Stromal cell of bone marrow (primary cell): ENCODE results near the gene CCSER1.
"Not testable (repeated sequence)": the region's sequence is repeated elsewhere in the genome, so short reads cannot be mapped to it uniquely, and the experiment has no call there.

Source experiments
- DNase-seq: peaks from one replicate; pipeline ENCODE4 v3.0.0-alpha.2; 2012; ENCODE audit warnings: low read depth

CCSER1 gene

GRCh38 chr4:91064157-91064853 is 937.1 kb downstream of the CCSER1 start:
- DNase-seq = no peak

- no peak for DNase-seq
Observed at GRCh38 chr4:91065117-91065516, 937.9 kb downstream of the CCSER1 start.

- DNase-seq = no peak
Observed at GRCh38 chr4:91070736-91071135, 943.5 kb downstream of the CCSER1 start.

DNA sequence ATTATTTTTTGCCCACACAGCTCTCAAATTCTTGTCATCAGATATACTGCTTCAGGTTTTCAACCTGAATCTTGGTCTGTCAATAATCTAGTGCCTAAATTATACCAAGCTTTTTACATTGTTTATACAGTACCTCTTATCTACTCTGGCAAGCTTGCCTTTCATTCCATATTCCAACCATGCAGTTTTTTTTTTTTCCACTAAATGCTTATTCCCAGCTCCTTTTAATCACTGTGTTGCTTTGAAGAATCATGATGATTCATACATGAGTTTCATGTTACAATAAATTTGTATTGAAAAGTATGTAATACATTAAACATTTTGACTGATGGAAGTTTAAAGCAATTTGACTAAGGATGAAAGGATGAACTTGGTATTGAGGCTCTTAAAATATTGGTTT is 949.0 kb downstream of the CCSER1 start:
- DNase-seq = no peak

GRCh38 chr4:91085961-91086360 is 958.8 kb downstream of the CCSER1 start:
- DNase-seq = no peak

GRCh38 chr4:91087743-91088142 is 960.5 kb downstream of the CCSER1 start:
- no peak for DNase-seq

DNA sequence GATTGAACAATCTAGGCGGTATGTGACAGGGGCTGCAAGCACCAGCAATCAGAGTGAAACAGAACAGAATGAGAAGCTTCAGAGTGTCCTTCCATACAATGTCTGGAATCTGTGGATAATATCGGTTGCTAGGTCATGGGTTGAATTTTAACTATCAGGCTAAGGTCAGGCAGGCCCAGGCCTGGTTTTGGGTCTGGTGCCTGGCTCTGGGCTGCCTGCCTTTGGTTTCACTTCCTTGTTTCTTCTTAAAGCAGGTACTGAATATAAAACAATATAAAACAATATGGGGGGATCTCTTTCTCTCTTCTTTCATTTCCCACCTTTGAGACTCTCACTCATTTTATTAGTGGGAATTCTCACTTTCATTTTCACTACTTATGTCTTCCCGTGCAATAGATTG is 962.0 kb downstream of the CCSER1 start:
- no peak for DNase-seq

DNA sequence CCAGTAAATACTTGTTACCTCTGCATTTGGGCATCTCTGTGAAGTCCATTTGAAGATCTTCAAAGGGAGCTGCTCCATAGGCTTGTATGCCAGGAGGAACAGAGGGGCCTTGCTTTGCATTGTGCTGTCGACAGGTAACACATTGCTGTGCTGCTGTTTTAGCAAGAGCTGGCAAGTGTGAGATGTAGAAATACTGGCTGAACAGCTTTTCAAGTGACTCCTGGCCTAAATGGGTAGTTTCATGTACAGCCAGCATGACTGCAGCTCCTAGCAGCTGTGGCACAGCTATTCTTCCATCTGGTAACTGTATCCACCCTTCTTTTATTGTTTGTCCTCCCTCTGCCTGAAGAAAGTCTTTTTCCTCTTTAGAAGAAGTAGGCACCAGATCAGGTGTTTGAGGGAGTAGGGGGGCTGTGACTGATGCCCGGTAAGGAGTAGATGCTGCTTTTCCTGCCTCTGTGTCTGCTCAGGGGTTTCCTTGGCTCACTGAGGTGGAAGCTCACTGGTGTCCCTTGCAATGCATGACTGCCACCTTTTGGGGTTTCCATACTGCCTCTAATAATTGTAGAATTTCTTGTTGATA is 965.3 kb downstream of the CCSER1 start:
- no peak for DNase-seq

DNA sequence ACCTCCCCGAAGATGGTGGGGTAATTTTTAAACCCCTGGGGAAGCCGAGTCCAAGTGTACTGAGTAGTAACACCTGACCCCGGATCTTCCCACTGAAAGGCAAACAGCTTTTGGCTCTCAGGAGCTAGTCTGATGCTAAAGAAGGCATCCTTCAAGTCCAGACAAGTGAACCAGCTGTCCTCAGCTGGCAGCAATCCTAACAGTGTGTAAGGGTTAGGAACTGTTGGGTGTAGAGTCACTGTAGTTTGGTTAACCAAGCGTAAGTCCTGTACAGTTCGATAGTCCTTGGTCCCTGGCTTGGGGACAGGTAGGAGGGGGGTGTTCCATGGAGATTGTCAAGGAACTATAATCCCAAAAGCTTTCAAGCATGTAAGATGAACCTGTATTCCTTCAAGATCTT is 967.0 kb downstream of the CCSER1 start:
- DNase-seq = not testable (repeated sequence)

- DNase-seq = no peak
Observed at GRCh38 chr4:91099666-91100065, 972.5 kb downstream of the CCSER1 start.

GRCh38 chr4:91108751-91109150 is 981.6 kb downstream of the CCSER1 start:
- no peak for DNase-seq

- no peak for DNase-seq
Observed at GRCh38 chr4:91111556-91111955, 984.4 kb downstream of the CCSER1 start.

DNA sequence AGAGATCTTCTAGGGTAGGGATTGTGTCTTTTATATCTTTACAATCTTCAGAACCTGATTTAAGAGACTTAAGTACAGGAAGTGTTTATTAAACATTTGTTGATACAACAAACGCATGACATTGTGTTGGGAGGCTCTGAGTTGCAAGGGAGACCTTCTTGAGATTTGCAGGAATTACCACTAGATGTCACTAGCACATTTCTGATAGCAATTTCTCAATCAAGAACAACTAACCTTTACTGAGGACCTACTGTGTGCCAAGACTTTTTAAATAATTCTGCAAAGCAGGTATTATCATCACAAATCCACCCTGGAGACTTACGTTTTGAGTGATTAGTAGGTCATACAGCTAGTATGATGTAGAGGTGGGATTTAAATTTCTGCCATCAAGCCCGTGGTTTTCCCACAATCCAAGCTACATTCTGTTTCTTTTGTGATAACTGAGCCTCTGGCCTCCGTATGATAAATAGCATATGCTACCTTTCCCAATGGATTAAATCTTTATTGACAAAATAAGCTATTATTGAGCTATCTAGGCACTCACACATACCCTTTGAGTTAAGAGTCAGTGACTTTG is 986.0 kb downstream of the CCSER1 start:
- DNase-seq = no peak

- no peak for DNase-seq
Observed at GRCh38 chr4:91114386-91114785, 987.2 kb downstream of the CCSER1 start.

DNA sequence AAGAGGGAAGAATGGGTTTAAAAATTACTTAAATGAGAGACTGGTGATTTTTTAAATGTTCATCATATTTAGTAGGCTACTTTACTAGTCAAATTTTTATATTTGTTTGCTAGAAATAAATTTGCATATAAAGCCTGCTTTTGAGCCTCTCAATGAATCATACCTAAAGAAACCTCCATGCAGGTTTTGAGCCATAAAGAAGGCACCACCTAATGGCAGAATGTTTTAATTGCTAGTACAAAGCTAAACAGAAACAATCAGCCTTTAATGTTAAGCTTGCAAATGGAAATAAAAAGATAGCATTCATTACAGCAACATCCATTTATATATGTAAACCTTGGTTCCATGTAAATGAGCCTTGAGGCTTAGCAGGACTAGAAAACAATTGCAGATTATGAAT is 989.7 kb downstream of the CCSER1 start:
- no peak for DNase-seq

- no peak for DNase-seq
Observed at GRCh38 chr4:91118597-91118996, 991.4 kb downstream of the CCSER1 start.

GRCh38 chr4:91123742-91124141 is 996.5 kb downstream of the CCSER1 start:
- DNase-seq = no peak

- no peak for DNase-seq
Observed at GRCh38 chr4:91127192-91127591, 1000.0 kb downstream of the CCSER1 start.

- no peak for DNase-seq
Observed at GRCh38 chr4:91127831-91128230, 1000.6 kb downstream of the CCSER1 start.

DNA sequence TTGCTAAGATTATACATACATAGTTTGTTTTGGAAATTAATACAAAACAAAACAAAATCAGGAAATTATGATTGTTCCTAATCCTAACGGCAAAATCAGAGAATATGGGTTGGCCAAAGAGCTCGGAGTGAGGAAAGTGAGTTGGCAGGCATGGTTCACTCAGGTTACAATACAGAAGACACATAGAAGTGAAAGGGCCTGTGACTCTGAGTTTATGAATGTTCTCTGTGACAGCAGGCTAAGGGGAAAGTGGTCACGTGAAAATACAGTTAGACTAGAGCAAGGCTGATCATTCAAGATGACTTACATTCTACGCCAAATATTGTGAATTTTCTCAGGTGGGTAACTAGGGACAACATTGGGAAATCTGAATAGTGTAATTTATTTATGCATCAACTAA is 1001.3 kb downstream of the CCSER1 start:
- DNase-seq = no peak

DNA sequence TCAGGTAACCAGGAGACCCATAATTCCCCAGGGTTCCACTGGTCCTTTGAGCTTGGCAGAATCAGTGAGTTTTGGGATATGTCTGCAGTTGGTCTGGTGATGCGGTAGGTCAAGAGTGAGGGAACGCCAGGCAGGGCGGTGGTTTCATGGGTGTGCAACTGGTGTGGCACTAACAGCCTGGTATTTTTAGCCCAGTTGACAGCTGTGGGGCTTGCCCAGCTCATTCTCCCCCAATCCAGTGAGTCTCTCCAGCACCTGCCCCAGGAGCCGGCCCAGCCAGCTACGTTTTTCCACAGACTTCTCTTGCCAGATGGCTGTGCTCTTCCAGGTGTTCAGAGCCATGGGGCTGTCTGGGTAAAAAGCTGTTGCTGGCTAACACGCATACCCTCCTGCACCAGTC is 1019.9 kb downstream of the CCSER1 start:
- DNase-seq = no peak

DNA sequence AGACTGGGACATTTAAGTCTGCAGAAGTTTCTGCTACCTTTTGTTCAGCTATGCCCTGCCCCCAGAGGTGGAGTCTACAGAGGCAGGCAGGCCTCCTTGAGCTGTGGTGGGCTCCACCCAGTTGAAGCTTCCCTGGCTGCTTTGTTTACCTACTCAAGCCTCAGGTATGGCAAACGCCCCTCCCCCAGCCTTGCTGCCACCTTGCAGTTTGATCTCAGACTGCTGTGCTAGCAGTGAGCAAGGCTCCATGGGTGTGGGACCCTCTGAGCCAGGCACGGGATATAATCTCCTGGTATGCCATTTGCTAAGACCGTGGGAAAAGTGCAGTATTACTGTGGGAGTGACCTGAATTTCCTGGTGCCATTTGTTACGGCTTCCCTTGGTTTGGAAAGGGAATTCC is 1026.8 kb downstream of the CCSER1 start:
- DNase-seq = not testable (repeated sequence)

DNA sequence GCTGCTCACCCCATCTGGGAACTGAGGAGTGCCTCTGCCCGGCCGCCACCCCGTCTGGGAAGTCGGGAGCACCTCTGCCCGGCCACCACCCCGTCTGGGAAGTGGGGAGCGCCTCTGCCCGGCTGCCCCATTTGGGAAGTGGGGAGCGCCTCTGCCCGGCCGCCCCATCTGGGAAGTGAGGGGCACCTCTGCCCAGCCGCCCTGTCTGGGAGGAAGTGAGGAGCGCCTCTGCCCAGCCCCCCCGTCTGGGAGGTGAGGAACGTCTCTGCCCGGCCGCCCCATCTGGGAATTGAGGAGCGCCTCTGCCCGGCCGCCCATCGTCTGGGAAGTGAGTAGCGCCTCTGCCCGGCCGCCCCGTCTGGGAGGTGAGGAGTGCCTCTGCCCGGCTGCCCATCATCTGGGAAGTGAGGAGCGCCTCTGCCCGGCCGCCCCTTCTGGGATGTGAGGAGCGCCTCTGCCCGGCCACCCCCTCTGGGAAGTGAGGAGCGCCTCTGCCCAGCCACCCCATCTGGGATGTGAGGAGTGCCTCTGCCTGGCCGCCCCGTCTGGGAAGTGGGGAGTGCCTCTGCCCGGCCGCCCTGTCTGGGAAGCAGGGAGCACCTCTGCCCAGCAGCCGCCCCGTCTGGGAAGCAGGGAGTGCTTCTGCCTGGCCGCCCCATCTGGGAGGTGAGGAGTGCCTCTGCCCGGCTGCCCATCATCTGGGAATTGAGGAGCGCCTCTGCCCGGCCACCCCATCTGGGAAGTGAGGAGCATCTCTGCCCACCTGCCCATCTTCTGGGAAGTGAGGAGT is 1040.9 kb downstream of the CCSER1 start:
- not testable (repeated sequence) for DNase-seq
